GM23338 (cell line): ENCODE results near the gene CACNA2D1. TPM values are rescaled to one million over a fixed set of nuclear protein-coding genes. Genes with fewer than 3 reads are reported as not detected.

Experiments
- ATAC-seq: fragments of 200-7000 bp; cut with Tn5 transposase; 3 replicates; pipeline ENCODE4 v1.9.1; 2020
- DNase-seq: peaks from one replicate; pipeline ENCODE4 v3.0.0-alpha.2; 2015; ENCODE audit warnings: low spot score
- H2AFZ ChIP-seq: fragments of 200-600 bp; sonication (generic); 2 replicates; pipeline ENCODE4 v1.8.0; 2016; ENCODE audit warnings: antibody characterized with exemption, mild to moderate bottlenecking, moderate library complexity
- H3F3A ChIP-seq: fragments of 200-600 bp; sonication (generic); replicated peaks from 2 replicates; pipeline ENCODE4 v1.8.0; 2017; ENCODE audit warnings: antibody characterized with exemption, mixed run types, low read depth
- H3K27ac ChIP-seq: fragments of 200-600 bp; sonication (generic); 2 replicates; pipeline ENCODE4 v1.6.1; 2016; ENCODE audit warnings: low read depth
- H3K27me3 ChIP-seq: fragments of 200-600 bp; sonication (generic); 2 replicates; pipeline ENCODE4 v1.8.0; 2016; ENCODE audit warnings: mild to moderate bottlenecking, mixed run types, moderate library complexity; ENCODE audit not compliant: insufficient read depth
- H3K36me3 ChIP-seq: fragments of 200-600 bp; sonication (generic); 2 replicates; pipeline ENCODE4 v1.8.0; 2016; ENCODE audit warnings: mild to moderate bottlenecking; ENCODE audit not compliant: insufficient read depth
- H3K4me1 ChIP-seq: fragments of 200-600 bp; sonication (generic); 2 replicates; pipeline ENCODE4 v1.8.0; 2016; ENCODE audit warnings: mild to moderate bottlenecking, moderate library complexity; ENCODE audit not compliant: insufficient read depth
- H3K4me2 ChIP-seq: fragments of 200-600 bp; sonication (generic); 2 replicates; pipeline ENCODE4 v1.7.1; 2017; ENCODE audit warnings: mixed run types
- H3K4me3 ChIP-seq: fragments of 200-600 bp; sonication (generic); 2 replicates; pipeline ENCODE4 v1.6.1; 2016; ENCODE audit warnings: mixed run types
- H3K79me2 ChIP-seq: fragments of 200-600 bp; sonication (generic); replicated peaks from 2 replicates; pipeline ENCODE4 v1.8.0; 2017; ENCODE audit warnings: mild to moderate bottlenecking; ENCODE audit not compliant: insufficient read depth
- H3K9me2 ChIP-seq: fragments of 200-600 bp; sonication (generic); 2 replicates; pipeline ENCODE4 v1.8.0; 2017; ENCODE audit not compliant: insufficient read depth
- H4K20me1 ChIP-seq: fragments of 200-600 bp; sonication (generic); replicated peaks from 2 replicates; pipeline ENCODE4 v1.8.0; 2017; ENCODE audit warnings: mild to moderate bottlenecking; ENCODE audit not compliant: insufficient read depth
- H3K27ac Mint-ChIP-seq: 2 replicates; pipeline ENCODE4 v1.8.0; 2020; ENCODE audit warnings: inconsistent platforms, mild to moderate bottlenecking, moderate library complexity, mixed read lengths
- H3K27me3 Mint-ChIP-seq: 3 replicates; pipeline ENCODE4 v1.8.0; 2022; ENCODE audit warnings: low read depth, mild to moderate bottlenecking, moderate library complexity, mixed read lengths, inconsistent platforms; ENCODE audit not compliant: insufficient read depth, poor library complexity
- H3K36me3 Mint-ChIP-seq: 3 replicates; pipeline ENCODE4 v1.8.0; 2021; ENCODE audit warnings: low read depth, mild to moderate bottlenecking, inconsistent platforms, moderate library complexity, mixed read lengths
- H3K4me1 Mint-ChIP-seq: 3 replicates; pipeline ENCODE4 v1.8.0; 2020; ENCODE audit warnings: mild to moderate bottlenecking, inconsistent platforms, mixed read lengths
- H3K4me3 Mint-ChIP-seq: 3 replicates; pipeline ENCODE4 v1.8.0; 2021; ENCODE audit warnings: moderate library complexity, mild to moderate bottlenecking, inconsistent platforms, mixed read lengths
- H3K9me3 Mint-ChIP-seq: 3 replicates; pipeline ENCODE4 v1.8.0; 2020; ENCODE audit warnings: moderate library complexity, mild to moderate bottlenecking, inconsistent platforms, mixed read lengths
- CREB1 ChIP-seq: fragments of 250-450 bp; sonication (Bioruptor Pico); IDR thresholded peaks from 2 replicates; pipeline ENCODE4 v1.5.0; 2020; ENCODE audit warnings: low read depth, mild to moderate bottlenecking, moderate library complexity
- CTCF ChIP-seq, 2 experiments: fragments of 200-600 bp in 1 of 2; sonication (generic) in 1 of 2; conservative IDR thresholded peaks; 2 replicates each; pipeline versions ENCODE4 v1.5.1 to v1.6.1; 2016 to 2017; ENCODE audit warnings: antibody characterized with exemption in 2 of 2, low read depth in 2 of 2, mild to moderate bottlenecking in 2 of 2, moderate library complexity in 1 of 2
- ETS1 ChIP-seq: IDR thresholded peaks from 2 replicates; pipeline ENCODE4 v1.6.1; 2016; ENCODE audit warnings: antibody characterized with exemption
- EZH2 ChIP-seq: fragments of 200-600 bp; sonication (generic); IDR thresholded peaks from one replicate; pipeline ENCODE4 v1.8.0; 2017; ENCODE audit warnings: antibody characterized with exemption, mild to moderate bottlenecking, low read depth; ENCODE audit not compliant: unreplicated experiment
- EZH2phosphoT487 ChIP-seq: fragments of 200-600 bp; sonication (generic); IDR thresholded peaks from one replicate; pipeline ENCODE4 v1.8.1; 2018; ENCODE audit warnings: antibody characterized with exemption; ENCODE audit not compliant: unreplicated experiment
- JUNB ChIP-seq: IDR thresholded peaks from one replicate; pipeline ENCODE4 v1.6.1; 2016; ENCODE audit warnings: antibody characterized with exemption; ENCODE audit not compliant: unreplicated experiment
- NANOG ChIP-seq: IDR thresholded peaks from 2 replicates; pipeline ENCODE4 v1.6.1; 2016; ENCODE audit warnings: antibody characterized with exemption, borderline replicate concordance
- POLR2AphosphoS5 ChIP-seq: IDR thresholded peaks from 2 replicates; pipeline ENCODE4 v1.6.1; 2016; ENCODE audit warnings: antibody characterized with exemption, low read depth
- STAT1 ChIP-seq: IDR thresholded peaks from one replicate; pipeline ENCODE4 v1.6.1; 2016; ENCODE audit warnings: antibody characterized with exemption; ENCODE audit not compliant: unreplicated experiment
- ZNF114 ChIP-seq: fragments of 250-450 bp; sonication (Bioruptor Pico); IDR thresholded peaks from 2 replicates; pipeline ENCODE4 v1.5.0; 2020; ENCODE audit warnings: mild to moderate bottlenecking, moderate library complexity
- ZNF331 ChIP-seq: fragments of 250-450 bp; sonication (Bioruptor Pico); IDR thresholded peaks from 2 replicates; pipeline ENCODE4 v1.5.0; 2020; ENCODE audit warnings: low read depth, mild to moderate bottlenecking, moderate library complexity
- ZNF462 ChIP-seq: fragments of 250-450 bp; sonication (Bioruptor Pico); IDR thresholded peaks from 2 replicates; pipeline ENCODE4 v1.5.0; 2020; ENCODE audit warnings: mild to moderate bottlenecking, moderate library complexity
- polyA plus RNA-seq: library from polyadenylated mRNA; unstranded; fragments of >200 nt; fragmentation: Nextera tagmentation; extraction: Ambion mirVana; gene quantifications from 2 replicates; pipeline ENCODE4 v1.2.1, GENCODE V29; 2016
- total RNA-seq: library from RNA; depleted of rRNA; stranded (reverse); fragments of >200 nt; shearing (Covaris generic); gene quantifications from 2 replicates; pipeline ENCODE4 v1.2.3, GENCODE V29; 2014
- TF ChIP-seq, protein P1 (sequence below): IDR thresholded peaks from one replicate; pipeline ENCODE4 v1.6.1; 2018; ENCODE audit warnings: antibody characterized with exemption; ENCODE audit not compliant: unreplicated experiment

Gene CACNA2D1
- total and polyA plus RNA-seq, 2 experiments from 2014 or later: 7.0 to 20.4 TPM

- Histone ChIP-seq H3K4me1 (no peaks in the 10 kb centered on the region; the same call in 1 of the 2 replicates), H4K20me1 (no peaks in the 10 kb centered on the region), H3K4me3 (no peak overlapping the region), H3K27ac (no peak overlapping the region), H3K27me3 (no peaks in the 10 kb centered on the region), H2AFZ (no peak overlapping the region), H3K36me3 (no peaks in the 10 kb centered on the region), H3F3A (no peaks in the 10 kb centered on the region), H3K79me2 (no peaks in the 10 kb centered on the region), H3K4me2 (no peak overlapping the region), H3K9me2 (no peaks in the 10 kb centered on the region)
- DNase-seq (no peak), ATAC-seq (no peak)
- TF ChIP-seq STAT1 (no peak), EZH2 (no peak), ZNF462 (CRISPR knock-in tag) (no peak), JUNB (no peak), ZNF114 (no peak), ETS1 (no peak), CREB1 (no peak), ZNF331 (no peak), EZH2phosphoT487 (no peak), POLR2AphosphoS5 (no peak), NANOG (no peak), CTCF (conservative IDR thresholded peaks at IDR 0.05; ENCODE audit: low read depth in 2 of 2) (no peak)
- TF ChIP-seq, protein P1, sequence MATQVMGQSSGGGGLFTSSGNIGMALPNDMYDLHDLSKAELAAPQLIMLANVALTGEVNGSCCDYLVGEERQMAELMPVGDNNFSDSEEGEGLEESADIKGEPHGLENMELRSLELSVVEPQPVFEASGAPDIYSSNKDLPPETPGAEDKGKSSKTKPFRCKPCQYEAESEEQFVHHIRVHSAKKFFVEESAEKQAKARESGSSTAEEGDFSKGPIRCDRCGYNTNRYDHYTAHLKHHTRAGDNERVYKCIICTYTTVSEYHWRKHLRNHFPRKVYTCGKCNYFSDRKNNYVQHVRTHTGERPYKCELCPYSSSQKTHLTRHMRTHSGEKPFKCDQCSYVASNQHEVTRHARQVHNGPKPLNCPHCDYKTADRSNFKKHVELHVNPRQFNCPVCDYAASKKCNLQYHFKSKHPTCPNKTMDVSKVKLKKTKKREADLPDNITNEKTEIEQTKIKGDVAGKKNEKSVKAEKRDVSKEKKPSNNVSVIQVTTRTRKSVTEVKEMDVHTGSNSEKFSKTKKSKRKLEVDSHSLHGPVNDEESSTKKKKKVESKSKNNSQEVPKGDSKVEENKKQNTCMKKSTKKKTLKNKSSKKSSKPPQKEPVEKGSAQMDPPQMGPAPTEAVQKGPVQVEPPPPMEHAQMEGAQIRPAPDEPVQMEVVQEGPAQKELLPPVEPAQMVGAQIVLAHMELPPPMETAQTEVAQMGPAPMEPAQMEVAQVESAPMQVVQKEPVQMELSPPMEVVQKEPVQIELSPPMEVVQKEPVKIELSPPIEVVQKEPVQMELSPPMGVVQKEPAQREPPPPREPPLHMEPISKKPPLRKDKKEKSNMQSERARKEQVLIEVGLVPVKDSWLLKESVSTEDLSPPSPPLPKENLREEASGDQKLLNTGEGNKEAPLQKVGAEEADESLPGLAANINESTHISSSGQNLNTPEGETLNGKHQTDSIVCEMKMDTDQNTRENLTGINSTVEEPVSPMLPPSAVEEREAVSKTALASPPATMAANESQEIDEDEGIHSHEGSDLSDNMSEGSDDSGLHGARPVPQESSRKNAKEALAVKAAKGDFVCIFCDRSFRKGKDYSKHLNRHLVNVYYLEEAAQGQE: no peak
- Mint-ChIP-seq H3K4me1 (peaks cover 12% of the 10 kb centered on the region; the same call in 2 of the 3 replicates), H3K4me3 (no peak overlapping the region), H3K9me3 (no peaks in the 10 kb centered on the region), H3K27ac (peak overlapping the region; percentile 72; the same call in 1 of the 2 replicates), H3K27me3 (no peaks in the 10 kb centered on the region), H3K36me3 (no peaks in the 10 kb centered on the region)
These were observed 421.9 kb downstream of the CACNA2D1 start for GRCh38 chr7:82021713-82022112.
